SJSA1 (cell line): Measurements from ENCODE around the gene SMIM30. TPM values are rescaled to one million over a fixed set of nuclear protein-coding genes. Genes with fewer than 3 reads are reported as not detected.
"Not testable (repeated sequence)": the region's sequence is repeated elsewhere in the genome, so short reads cannot be mapped to it uniquely, and the experiment has no call there.

ENCODE experiments used
- DNase-seq, 2 experiments: peaks; one replicate each; pipeline ENCODE4 v3.0.0-alpha.2; 2015 to 2020; ENCODE audit warnings: low spot score in 2 of 2, low read depth in 1 of 2
- H3K27ac ChIP-seq: fragments of 250-450 bp; sonication (Bioruptor Pico); 2 replicates; pipeline ENCODE4 v1.5.1; 2020; ENCODE audit warnings: mild to moderate bottlenecking, moderate library complexity
- H3K27me3 ChIP-seq: fragments of 250-450 bp; sonication (Bioruptor Pico); replicated peaks from 2 replicates; pipeline ENCODE4 v1.5.1; 2020; ENCODE audit warnings: mild to moderate bottlenecking, moderate library complexity
- H3K36me3 ChIP-seq: fragments of 250-450 bp; sonication (Bioruptor Pico); 2 replicates; pipeline ENCODE4 v1.5.1; 2020; ENCODE audit warnings: mild to moderate bottlenecking
- H3K4me1 ChIP-seq: fragments of 250-450 bp; sonication (Bioruptor Pico); replicated peaks from 2 replicates; pipeline ENCODE4 v1.6.1; 2021; ENCODE audit warnings: mild to moderate bottlenecking
- H3K4me3 ChIP-seq: fragments of 250-450 bp; sonication (Bioruptor Pico); 2 replicates; pipeline ENCODE4 v1.5.1; 2020; ENCODE audit warnings: mild to moderate bottlenecking
- H3K9me3 ChIP-seq: fragments of 250-450 bp; sonication (Bioruptor Pico); replicated peaks from 2 replicates; pipeline ENCODE4 v1.5.1; 2020; ENCODE audit warnings: mild to moderate bottlenecking
- total RNA-seq: library from RNA; depleted of rRNA; stranded (reverse); fragments of >200 nt; shearing (Covaris generic); gene quantifications from 2 replicates; pipeline ENCODE4 v1.2.3, GENCODE V29; 2014; rRNA removed

SMIM30 gene
- total RNA-seq = 92.5 and 110 TPM in 2 replicates

- Histone ChIP-seq H3K4me1 (peaks cover 22% of the 10 kb centered on the region), H3K27ac (peak within 1 kb of the TSS; percentile 53), H3K27me3 (no peaks in the 10 kb centered on the region), H3K36me3 (peaks cover 10% of the 10 kb centered on the region), H3K4me3 (peak within 1 kb of the TSS; percentile 46), H3K9me3 (no peaks in the 10 kb centered on the region)
- DNase-seq = peak; percentile 86 to 90
Measured at GRCh38 chr7:113118074-113118959, at the start of gene SMIM30. TSS of gene SMIM30 (minus strand) at chr7:113118554. CDS start at chr7:113117578, 976 bp downstream.

DNA sequence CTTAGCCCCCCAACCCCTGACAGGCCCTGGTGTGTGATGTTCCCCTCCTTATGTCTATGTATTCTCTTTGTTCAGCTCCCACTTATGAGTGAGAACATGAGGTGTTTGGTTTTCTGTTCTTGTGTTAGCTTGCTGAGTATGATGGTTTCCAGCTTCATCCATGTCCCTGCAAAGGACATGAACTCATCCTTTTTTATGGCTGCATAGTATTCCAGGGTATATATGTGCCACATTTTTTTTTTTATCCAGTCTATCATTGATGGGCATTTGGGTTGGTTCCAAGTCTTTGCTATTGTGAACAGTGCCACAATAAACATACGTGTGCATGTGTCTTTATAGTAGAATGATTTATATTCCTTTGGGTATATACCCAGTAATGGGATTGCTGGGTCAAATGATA, 47.8 kb upstream of the SMIM30 start:
- H3K9me3 ChIP-seq, H3K27me3 ChIP-seq, H3K4me1 ChIP-seq, DNase-seq, H3K4me3 ChIP-seq, H3K36me3 ChIP-seq, H3K27ac ChIP-seq: not testable (repeated sequence)

DNA sequence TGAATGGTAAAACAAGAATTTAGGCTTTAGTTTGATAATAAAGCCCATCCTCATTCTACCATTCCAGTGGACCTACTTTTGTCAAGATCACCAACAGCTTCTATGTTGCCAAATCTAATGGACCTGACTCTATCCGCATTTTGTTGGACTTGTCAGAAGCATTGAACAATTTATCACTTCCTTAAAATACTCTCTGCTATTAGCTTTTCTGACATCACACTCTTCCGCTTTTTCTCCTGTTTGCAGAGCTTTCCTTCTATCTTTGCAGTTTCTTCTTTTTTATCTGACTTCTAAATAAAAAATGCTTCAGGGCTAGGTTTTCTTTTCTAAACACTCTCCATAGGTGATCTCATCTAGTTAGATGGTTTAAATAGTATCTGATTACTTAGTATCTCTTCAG, 42.7 kb upstream of the SMIM30 start:
- no peak for DNase-seq
- H3K4me3 ChIP-seq = no peak overlapping the region

DNA sequence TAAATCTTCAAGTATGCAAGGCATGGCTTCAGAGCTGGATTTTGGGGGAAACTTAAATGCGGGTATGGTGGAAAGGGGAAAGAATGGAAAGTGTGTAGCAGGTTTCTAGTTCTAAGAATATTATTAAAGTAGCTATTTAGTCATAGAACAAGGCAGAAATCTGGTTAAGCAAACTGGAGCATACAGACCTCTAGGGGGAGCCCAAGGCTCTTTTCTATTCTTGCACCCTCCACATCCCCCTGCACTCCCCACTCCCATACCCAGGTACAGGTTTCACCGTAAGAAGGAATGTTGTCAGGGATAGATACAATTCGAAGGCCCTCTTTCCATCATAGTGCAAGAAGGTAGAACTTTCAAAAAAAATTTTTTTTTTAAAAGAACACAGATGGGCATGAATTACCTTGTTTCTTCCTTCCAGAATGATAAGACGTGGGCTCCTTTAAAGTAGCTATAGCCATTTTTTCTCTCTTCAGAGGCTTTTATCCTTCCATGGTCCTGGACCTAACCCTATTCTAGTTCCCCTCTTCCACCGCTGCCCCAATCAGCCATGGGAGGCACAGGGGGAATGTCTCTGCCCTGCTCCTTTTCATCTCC, 41.5 kb upstream of the SMIM30 start:
- Histone ChIP-seq H3K4me3 (no peak overlapping the region), H3K9me3 (no peaks in the 10 kb centered on the region), H3K27ac (no peak overlapping the region), H3K4me1 (no peaks in the 10 kb centered on the region), H3K27me3 (no peaks in the 10 kb centered on the region), H3K36me3 (no peaks in the 10 kb centered on the region)
- DNase-seq = peak in 1 of 2 experiments; percentile 16

More for the DNA sequence above, 42.7 kb upstream of the SMIM30 start:
- Histone ChIP-seq H3K4me1 (no peaks in the 10 kb centered on the region), H3K27ac (no peak overlapping the region), H3K36me3 (no peaks in the 10 kb centered on the region), H3K27me3 (no peaks in the 10 kb centered on the region), H3K9me3 (no peaks in the 10 kb centered on the region)

- Histone ChIP-seq H3K36me3 (no peaks in the 10 kb centered on the region), H3K27me3 (no peaks in the 10 kb centered on the region), H3K27ac (no peak overlapping the region), H3K9me3 (no peaks in the 10 kb centered on the region), H3K4me1 (no peaks in the 10 kb centered on the region), H3K4me3 (no peak overlapping the region)
- DNase-seq = no peak
Measured at GRCh38 chr7:113158756-113159155, 40.4 kb upstream of the SMIM30 start.

DNA sequence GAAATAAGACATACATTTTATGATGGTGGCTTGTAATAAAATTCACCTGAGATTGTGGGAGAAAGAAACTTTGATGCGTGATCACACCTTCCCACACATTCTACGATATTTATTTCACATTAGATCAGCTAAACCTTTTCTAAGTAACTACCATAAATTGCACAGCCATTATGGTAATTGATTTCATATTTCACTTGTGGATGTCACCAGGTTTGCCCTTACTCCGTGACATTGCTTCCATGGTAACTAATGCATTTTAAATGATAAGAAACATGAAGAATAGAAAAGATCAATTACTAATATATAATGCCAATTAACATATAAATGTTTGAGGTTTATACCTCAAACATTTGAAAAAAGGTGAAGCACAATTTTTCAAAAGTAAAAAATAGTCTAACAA, 35.8 kb upstream of the SMIM30 start:
- no peaks in the 10 kb centered on the region for H3K36me3 ChIP-seq
- no peak overlapping the region for H3K27ac ChIP-seq
- no peaks in the 10 kb centered on the region; the same call in 1 of the 2 replicates for H3K27me3 ChIP-seq
- H3K9me3 ChIP-seq = no peaks in the 10 kb centered on the region
- no peak for DNase-seq
- no peak overlapping the region for H3K4me3 ChIP-seq
- H3K4me1 ChIP-seq = no peaks in the 10 kb centered on the region

DNA sequence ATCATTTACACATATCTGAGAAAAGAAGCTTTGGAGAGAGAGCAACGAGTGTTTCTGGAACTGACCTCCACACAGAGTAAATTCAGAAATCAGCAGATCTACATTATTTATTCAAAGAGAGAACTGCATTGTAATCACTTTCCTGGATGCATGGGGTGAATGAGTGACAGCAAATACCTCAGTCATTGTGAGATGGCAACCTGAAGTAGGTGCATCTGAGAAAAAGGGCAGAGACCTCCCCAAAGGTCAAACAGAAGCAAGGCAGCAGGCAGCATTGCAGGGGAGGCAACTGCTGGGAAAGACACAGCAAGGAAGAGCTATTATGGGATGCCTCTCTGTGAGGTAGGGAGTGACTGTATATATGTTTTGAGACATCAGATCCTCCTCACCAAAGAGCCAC, 26.5 kb upstream of the SMIM30 start:
- Histone ChIP-seq H3K27me3 (no peaks in the 10 kb centered on the region; the same call in 1 of the 2 replicates), H3K4me3 (no peak overlapping the region), H3K4me1 (no peaks in the 10 kb centered on the region), H3K36me3 (no peaks in the 10 kb centered on the region), H3K27ac (no peak overlapping the region), H3K9me3 (no peaks in the 10 kb centered on the region)
- DNase-seq = no peak

DNA sequence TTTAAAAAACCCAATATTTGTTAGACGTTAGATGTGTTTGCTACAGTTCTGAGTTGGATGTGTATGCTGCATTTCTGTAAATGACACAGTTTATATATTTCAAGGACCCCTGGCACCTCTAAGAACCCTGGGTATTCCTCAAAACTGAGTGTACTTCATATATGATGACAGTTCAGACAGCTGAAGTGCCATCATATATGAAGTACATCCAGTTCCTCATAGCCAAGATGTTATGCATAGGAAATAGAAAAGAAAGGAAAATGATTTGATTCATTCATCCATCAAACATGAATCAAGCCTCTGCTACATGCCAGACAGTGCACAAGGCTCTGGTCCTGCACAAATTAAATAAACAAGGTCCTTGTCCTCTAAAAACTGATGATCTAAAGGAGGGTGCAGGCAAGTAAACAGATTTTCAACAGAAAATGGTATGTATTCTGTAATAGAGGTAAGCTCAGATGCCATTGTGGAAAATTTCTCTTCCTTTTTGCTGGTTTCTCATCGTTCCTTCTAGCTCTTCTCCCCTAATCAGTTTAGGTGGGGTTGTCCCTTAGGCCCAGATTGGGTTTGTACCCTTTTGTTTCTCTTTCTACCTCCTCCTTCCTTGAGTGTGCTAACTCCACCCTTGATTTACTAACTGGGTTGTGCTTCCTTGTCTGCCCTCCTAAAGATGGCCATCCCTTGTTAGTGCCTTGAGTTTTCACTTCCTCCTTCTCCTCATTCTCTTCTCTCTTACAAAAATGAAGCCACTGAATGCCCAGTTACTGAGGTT, 25.3 kb upstream of the SMIM30 start:
- Histone ChIP-seq H3K4me3 (no peak overlapping the region), H3K36me3 (no peaks in the 10 kb centered on the region), H3K27me3 (no peaks in the 10 kb centered on the region; the same call in 1 of the 2 replicates), H3K27ac (no peak overlapping the region), H3K4me1 (no peaks in the 10 kb centered on the region), H3K9me3 (no peaks in the 10 kb centered on the region)
- DNase-seq = no peak

DNA sequence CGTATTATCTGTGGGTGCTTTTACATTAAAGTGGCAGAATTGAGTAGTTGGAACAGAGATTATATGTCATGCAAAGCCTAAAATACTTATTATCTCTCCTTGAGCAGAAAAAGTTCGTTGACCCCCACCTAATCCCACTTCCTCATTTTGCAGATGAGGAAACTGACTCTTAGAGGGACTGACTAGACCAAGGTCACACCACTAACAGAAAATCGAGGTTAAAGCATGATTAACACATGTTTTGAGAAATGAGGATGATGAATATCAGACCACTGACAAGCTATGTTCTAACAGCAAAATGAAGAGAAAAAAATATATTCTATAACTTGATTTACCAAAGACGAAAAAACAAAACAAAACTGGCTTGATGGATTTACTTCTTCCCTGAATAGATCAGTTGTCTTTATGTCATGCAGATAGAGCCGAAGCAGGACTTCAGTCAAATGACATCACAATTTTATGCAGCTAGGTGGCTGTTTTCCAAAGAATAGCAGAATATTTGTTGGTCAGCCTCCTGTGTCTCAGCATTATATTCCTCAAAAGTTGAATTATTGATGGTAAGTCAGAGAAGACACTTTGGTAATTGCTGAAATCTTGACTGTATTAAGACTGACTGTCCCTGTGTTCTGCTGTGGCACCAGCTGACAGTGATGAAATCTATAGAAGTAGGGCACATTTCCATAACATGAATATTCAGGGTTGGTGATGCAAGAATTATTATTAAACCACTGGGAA, 24.2 kb upstream of the SMIM30 start:
- H3K4me3 ChIP-seq = no peak overlapping the region
- H3K9me3 ChIP-seq = no peaks in the 10 kb centered on the region

GRCh38 chr7:113141803-113142202, 23.4 kb upstream of the SMIM30 start:
- no peak overlapping the region for H3K4me3 ChIP-seq
- H3K36me3 ChIP-seq = no peaks in the 10 kb centered on the region
- no peaks in the 10 kb centered on the region for H3K9me3 ChIP-seq
- no peak for DNase-seq
- no peaks in the 10 kb centered on the region for H3K4me1 ChIP-seq
- H3K27ac ChIP-seq = no peak overlapping the region
- H3K27me3 ChIP-seq = no peaks in the 10 kb centered on the region; the same call in 1 of the 2 replicates

More for the DNA sequence above, 24.2 kb upstream of the SMIM30 start:
- no peaks in the 10 kb centered on the region; the same call in 1 of the 2 replicates for H3K27me3 ChIP-seq
- no peaks in the 10 kb centered on the region for H3K36me3 ChIP-seq
- no peak overlapping the region for H3K27ac ChIP-seq
- DNase-seq = no peak
- H3K4me1 ChIP-seq = no peaks in the 10 kb centered on the region

- DNase-seq = no peak
- Histone ChIP-seq H3K4me1 (no peaks in the 10 kb centered on the region), H3K36me3 (no peaks in the 10 kb centered on the region)
Measured at GRCh38 chr7:113140956-113141355, 22.6 kb upstream of the SMIM30 start.

GRCh38 chr7:113137241-113137640, 18.9 kb upstream of the SMIM30 start:
- no peak for DNase-seq
- H3K9me3 ChIP-seq = no peaks in the 10 kb centered on the region
- no peak overlapping the region for H3K4me3 ChIP-seq
- no peaks in the 10 kb centered on the region for H3K36me3 ChIP-seq
- H3K4me1 ChIP-seq = no peaks in the 10 kb centered on the region
- no peaks in the 10 kb centered on the region for H3K27me3 ChIP-seq
- H3K27ac ChIP-seq = no peak overlapping the region

More at GRCh38 chr7:113140956-113141355, 22.6 kb upstream of the SMIM30 start:
- Histone ChIP-seq H3K4me3 (no peak overlapping the region), H3K9me3 (no peaks in the 10 kb centered on the region), H3K27me3 (no peaks in the 10 kb centered on the region), H3K27ac (no peak overlapping the region)

GRCh38 chr7:113134025-113134424, 15.7 kb upstream of the SMIM30 start:
- no peaks in the 10 kb centered on the region for H3K27me3 ChIP-seq
- H3K36me3 ChIP-seq = no peaks in the 10 kb centered on the region
- H3K9me3 ChIP-seq = no peaks in the 10 kb centered on the region
- H3K4me1 ChIP-seq = no peaks in the 10 kb centered on the region
- no peak overlapping the region for H3K4me3 ChIP-seq
- no peak overlapping the region for H3K27ac ChIP-seq
- DNase-seq = no peak
